NCI-H524 treated with DMSO at 0.1 percent for 48 hours (cell line): ENCODE results near the gene POLD2.

Experiments
- DNase-seq: peaks from one replicate; lab custom pipeline; 2025; lab: John Stamatoyannopoulos, UW

The POLD2 gene

DNA sequence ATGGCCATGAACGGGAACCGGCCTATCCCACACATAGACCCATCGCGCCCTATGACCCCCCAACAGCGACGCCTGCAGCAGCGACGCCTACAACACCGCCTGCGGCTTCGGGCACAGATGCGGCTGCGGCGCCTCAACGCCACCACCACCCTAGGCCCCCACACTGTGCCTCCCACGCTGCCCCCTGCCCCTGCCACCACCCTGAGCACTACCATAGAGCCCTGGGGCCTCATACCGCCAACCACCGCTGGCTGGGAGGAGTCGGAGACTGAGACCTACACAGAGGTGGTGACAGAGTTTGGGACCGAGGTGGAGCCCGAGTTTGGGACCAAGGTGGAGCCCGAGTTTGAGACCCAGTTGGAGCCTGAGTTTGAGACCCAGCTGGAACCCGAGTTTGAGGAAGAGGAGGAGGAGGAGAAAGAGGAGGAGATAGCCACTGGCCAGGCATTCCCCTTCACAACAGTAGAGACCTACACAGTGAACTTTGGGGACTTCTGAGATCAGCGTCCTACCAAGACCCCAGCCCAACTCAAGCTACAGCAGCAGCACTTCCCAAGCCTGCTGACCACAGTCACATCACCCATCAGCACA, 9.5 kb downstream of the POLD2 start:
- no peak for DNase-seq

DNA sequence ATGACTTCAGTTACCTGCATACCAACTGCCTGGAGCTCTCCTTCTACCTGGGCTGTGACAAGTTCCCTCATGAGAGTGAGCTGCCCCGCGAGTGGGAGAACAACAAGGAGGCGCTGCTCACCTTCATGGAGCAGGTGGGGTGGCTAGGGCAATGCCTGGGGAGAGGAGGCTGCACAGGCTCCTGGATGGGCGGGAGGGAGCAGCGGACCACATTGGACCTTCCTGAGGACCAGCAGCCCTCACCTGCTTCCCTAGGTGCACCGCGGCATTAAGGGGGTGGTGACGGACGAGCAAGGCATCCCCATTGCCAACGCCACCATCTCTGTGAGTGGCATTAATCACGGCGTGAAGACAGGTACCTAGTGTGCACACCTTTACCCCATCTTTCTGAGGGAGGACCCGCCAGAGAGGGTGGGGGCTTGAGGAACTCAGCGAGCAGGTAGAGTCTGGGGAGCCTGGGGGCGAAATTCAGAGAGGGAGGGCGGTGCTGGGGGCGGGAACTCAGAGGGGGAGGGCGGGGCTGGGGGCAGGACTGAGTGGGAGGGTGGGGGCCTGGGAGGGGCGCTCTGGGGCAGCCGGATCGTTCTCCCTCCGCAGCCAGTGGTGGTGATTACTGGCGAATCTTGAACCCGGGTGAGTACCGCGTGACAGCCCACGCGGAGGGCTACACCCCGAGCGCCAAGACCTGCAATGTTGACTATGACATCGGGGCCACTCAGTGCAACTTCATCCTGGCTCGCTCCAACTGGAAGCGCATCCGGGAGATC, 10.2 kb downstream of the POLD2 start:
- DNase-seq, result no peak

DNA sequence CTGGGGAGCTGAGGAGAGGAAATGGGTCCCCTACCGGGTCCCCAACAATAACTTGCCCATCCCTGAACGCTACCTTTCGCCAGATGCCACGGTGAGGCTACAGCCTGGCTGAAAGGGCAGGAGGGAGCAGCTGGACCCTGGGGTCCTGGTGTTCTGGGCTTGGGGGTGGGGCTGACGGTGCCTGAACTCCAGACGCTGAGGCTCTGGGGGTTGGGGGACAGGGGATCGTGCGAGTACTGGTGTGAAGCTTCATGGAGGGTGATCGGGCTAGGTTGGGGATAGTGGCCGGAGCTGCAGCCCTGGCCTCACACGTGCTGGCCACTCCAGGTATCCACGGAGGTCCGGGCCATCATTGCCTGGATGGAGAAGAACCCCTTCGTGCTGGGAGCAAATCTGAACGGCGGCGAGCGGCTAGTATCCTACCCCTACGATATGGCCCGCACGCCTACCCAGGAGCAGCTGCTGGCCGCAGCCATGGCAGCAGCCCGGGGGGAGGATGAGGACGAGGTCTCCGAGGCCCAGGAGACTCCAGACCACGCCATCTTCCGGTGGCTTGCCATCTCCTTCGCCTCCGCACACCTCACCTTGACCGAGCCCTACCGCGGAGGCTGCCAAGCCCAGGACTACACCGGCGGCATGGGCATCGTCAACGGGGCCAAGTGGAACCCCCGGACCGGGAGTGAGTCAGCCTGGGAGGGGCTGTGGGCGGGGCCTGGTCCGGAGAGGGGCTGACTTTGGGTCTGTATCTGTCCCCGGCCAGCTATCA, 10.9 kb downstream of the POLD2 start:
- DNase-seq, result no peak

DNA sequence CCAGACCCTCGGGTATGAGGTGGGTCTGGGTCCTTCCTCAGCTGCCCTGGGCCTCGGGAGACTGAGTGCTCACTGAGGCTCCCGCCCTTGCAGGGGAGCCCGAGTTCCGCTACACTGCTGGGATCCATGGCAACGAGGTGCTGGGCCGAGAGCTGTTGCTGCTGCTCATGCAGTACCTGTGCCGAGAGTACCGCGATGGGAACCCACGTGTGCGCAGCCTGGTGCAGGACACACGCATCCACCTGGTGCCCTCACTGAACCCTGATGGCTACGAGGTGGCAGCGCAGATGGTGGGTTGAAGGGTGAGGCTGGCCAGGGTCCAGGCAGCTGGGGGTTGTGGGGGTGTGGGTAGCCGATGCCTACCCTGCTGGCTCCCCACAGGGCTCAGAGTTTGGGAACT, 11.6 kb downstream of the POLD2 start:
- no peak for DNase-seq

DNA sequence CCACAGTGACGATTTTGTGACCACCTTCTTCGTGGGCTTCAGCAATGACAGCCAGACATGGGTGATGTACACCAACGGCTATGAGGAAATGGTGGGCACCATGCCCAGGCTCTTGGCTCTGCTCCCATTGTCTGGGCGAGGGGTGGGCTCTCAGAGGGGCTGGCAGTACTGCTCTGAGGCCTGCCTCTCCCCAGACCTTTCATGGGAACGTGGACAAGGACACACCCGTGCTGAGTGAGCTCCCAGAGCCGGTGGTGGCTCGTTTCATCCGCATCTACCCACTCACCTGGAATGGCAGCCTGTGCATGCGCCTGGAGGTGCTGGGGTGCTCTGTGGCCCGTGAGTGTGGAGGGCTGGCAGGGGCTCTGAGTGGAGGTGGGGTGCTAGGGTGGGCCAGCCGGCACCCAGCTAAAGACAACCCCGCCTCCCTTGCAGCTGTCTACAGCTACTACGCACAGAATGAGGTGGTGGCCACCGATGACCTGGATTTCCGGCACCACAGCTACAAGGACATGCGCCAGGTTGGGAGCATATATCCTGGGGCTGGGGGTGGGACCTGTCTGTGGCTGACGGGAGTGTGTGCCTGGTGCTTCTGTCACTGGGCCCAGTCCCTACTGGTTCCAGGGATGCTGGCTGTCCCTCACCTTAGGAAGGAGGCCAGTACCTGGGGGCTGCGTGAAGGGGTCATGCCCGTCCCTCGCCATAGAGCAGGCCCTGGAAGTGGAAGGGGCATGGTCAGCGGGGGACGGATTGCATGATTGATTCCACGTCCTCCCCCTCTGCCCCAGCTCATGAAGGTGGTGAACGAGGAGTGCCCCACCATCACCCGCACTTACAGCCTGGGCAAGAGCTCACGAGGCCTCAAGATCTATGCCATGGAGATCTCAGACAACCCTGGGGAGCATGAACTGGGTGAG, 12.4 kb downstream of the POLD2 start:
- DNase-seq, result no peak

DNA sequence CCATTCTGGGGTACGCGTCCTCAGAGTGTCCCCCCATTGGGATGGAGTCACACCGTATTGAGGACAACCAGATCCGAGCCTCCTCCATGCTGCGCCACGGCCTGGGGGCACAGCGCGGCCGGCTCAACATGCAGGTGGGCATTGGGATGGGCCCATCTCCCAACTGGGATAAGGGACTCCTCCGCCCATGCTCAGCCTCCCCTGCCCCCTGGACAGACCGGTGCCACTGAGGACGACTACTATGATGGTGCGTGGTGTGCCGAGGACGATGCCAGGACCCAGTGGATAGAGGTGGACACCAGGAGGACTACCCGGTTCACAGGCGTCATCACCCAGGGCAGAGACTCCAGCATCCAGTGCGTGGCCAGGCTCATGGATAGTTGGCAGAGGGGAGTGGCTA, 13.4 kb downstream of the POLD2 start:
- no peak for DNase-seq

DNA sequence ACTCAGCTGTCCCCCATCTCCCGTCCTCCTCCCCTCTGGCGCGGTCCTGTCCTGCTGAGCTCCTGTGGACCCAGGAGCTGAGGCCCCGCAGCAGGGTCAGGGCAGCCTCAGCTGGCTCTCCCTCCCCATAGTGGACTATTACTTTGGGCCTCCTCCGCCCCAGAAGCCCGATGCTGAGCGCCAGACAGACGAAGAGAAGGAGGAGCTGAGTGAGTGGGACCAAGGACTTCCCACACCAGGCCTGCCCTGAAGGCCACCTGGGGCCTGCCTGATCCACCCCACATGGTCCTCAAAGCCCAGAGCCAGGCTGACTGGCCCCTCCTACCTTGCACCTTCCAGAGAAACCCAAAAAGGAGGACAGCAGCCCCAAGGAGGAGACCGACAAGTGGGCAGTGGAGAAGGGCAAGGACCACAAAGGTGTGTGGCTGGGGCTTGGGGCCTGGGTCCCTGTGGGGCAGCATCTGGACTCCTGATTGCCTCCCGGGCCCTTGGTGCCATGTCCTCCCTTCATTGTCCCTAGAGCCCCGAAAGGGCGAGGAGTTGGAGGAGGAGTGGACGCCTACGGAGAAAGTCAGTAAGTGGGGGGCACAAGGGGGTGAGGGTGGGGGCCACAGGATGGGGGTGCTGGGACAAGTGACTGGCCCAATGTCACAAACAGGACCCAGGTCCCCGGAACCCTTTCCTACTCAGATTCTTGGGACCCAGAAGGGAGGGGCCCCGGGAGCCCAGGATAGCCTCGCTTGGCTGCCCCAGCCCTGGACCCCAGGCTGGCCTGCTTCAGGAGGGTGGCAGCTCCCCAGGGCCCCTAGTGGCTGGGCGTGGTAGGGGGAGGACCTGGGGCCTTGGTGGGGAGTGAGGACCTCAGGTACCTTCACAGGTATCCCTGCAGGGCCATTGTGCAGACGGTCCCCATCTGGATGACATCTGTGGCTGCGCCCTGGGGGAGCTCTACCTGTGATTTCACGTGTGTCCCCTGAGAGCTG, 14.3 kb downstream of the POLD2 start:
- DNase-seq, result no peak

DNA sequence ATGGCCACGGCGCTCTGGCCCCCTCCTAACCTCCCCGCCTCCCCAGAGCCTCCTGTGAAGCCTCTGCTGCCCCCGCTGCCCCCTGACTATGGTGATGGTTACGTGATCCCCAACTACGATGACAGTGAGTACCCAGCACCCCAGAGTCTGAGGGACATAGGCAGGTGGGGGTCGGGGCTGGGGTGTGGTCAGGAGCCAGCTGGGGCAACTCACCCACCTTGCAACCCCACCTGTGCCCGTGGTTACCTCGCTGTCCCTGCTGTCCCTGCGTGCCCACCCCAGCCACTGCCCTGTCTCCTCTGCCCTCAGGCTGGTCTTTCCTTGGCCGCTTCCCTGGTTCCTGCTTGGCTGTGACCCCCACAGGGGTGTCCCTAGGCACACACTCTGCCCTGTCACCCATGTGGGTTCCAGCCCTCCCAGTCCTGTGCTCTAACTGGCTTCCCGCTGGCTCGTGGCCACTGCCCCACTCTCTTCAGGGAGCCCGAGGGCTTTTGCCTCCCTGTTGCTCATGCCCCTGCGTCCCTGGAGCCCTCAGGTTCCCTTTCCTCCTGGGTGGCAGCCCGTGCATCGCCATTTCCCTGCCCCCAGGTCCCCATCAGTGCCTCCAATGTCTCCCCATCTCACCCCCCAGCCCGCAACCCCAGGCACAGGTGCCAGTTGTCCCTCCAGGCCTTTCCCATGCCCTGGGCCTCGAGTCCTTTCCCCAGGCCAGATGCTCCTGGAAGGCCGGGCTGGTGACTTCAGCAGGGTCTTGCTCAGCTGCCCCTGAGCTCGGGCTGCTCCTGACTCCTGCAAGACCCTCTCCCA, 15.2 kb downstream of the POLD2 start:
- no peak for DNase-seq

DNA sequence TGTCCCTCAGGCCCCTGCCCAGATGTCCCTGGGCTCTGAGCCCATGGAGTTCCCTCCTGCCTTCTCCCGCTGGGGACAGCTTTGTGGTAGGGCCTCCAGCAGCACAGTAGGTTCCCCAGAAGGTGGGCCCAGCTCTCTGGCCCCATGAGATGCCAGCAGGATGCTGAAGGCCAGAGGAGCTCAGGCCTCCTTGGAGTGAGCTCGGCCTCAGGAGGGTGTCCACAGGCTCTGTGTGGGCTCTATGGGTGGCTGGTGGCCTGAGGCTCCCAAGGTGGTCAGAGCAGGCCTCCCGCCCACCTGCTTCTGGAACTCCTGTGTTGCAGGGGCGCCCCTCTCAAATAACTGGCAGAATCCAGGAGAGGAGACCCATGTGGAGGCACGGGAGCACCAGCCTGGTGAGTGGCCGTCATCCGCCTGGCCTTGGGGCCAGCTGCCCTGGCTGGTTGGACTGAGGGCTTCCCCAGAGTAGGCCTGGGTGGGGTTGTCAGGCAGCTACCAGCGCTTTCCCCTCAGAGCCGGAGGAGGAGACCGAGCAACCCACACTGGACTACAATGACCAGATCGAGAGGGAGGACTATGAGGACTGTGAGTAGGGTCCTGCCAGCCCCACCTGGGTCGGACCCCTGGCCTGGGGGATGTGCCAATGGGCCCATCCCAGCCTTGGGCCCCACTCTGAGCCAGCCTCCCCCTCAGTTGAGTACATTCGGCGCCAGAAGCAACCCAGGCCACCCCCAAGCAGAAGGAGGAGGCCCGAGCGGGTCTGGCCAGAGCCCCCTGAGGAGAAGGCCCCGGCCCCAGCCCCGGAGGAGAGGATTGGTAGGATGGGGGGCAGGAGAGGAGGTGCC, 16.0 kb downstream of the POLD2 start:
- no peak for DNase-seq

DNA sequence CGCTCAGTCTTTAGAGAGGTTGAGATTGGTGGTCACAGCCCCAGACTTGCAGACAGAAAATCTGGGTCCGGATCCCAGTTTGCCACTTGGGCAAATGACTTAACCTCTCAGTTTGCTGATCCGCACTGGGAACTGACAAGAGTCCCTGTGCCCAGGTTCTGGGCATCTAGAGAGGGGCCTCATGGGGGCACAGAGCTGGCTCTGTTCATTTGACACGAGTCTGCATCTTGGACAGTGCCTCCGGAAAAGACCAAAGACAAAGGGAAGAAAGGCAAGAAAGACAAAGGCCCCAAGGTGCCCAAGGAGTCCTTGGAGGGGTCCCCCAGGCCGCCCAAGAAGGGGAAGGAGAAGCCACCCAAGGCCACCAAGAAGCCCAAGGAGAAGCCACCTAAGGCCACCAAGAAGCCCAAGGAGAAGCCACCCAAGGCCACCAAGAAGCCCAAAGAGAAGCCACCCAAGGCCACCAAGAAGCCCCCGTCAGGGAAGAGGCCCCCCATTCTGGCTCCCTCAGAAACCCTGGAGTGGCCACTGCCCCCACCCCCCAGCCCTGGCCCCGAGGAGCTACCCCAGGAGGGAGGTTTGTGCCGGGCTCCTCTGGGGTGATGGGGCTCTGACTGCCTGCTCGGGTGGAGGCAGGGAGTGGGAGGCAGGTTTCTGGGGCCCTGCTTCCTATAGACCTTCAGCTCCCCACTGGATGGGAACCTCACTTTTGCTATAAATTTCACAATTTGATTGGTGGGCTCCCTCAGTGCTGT, 16.9 kb downstream of the POLD2 start:
- no peak for DNase-seq

DNA sequence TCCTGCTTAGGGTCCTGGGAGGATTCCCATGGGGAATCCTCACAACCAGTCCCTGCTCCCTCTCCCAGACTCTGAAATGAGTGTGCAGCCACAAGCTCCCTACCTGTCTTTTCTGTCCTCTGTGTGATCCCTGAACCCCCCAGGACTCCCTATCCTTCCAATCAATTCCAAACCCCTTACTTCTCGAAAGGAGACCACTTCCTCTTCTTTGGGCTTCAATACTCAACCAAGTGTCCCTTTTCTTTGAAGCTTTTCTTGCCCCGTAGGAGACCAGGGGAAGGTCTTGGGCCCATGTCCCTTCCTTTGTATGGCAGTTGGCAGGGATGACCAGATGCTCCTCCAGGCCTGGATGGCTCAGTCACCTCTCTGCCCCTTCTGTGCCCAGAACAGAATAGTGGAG, 17.5 kb downstream of the POLD2 start:
- DNase-seq, result no peak

DNA sequence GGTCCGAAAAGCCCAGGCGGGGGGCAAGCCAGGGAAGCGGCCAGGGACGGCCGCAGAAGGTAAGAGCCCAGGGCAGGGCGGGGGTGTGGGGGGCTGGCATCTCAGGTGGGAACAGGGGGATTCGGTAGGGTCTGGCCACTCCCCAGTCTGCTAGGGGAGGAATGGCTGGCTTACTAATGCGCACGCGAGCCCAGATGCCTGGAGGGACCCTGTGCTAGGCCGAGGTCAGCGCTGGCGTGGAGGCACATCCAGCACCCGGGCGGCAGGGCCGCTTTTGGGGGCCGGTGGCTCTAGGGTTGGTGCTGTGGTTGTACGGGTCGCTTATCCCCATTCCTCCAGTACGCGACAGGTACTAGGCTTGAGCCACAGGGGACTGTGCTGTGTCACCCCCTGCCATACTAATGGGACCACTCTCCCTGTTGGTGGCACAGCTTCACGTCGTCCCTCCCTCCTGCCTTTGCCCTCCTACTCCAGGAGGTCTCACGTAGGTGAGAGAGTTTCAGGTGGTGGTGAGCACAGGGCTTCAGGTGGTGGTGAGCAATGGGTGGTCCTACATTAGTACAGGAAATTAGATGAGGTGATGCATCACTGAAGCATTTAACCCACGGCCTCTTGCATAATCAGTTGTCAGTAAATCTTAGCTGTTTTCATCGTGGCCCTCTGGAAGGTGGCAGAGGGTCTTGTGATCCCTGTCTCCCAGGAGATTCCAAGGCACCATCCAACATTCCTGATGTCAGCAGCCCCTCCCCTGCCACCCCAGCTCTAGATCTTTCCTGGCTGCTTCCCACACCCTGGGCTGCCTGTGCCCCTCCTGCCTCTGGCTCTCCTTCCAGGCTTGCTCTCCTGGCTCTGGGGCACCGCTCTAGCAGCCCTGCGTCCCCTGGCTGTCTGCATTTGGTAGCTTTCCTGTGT, 18.2 kb downstream of the POLD2 start:
- no peak for DNase-seq

DNA sequence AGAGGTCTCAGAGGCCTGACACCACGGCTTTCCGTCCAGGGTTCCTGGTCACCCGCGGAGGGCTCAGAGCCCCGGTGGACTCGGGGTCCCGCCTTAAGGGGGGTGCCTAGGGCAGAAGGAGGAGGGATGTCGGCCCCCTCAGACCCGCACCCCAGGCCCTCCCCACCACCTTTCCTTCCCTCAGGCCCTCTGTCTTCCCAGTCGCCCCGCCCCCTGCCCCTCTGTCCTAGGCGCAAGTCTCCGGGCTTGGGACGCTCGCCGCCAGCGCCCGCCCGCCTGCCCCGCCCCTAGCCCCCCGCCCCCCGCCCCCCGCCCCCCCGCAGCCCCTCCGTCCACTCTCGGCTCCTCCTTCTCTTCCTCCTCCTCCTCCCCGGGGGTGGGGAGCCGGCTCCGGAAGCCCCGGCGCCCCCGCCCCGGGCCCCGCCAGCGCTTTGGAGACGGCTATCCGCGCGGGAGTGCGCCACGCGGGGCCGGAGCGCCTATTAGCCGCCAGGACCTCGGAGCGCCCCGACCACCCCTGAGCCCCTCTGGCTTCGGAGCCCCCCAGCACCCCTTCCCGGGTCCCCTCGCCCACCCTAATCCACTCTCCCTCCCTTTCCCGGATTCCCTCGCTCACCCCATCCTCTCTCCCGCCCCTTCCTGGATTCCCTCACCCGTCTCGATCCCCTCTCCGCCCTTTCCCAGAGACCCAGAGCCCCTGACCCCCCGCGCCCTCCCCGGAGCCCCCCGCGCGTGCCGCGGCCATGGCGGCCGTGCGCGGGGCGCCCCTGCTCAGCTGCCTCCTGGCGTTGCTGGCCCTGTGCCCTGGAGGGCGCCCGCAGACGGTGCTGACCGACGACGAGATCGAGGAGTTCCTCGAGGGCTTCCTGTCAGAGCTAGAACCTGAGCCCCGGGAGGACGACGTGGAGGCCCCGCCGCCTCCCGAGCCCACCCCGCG, 19.2 kb downstream of the POLD2 start, which contains the start of gene AEBP1:
TSS of gene AEBP1 (plus strand) at position 423 of the 937 bp plus-strand sequence. CDS start at position 744, 321 bp downstream.
- DNase-seq, result no peak

DNA sequence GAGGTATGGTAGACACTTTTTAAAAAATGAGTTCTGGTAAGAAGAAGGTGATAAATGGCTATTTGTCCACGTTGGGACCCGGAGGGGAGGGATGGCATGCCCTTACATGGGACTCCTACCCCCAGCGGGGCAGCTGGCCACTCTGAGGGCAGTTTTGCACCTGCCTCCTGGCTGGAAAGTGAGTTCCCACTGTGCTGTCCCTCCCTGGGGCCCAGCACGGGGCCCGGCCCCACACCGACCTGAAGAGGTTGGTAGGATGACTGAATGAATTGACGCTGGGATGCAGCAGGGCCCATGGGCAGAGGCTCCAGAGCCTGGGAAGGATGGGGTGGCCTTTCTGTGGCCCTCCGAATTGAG, 19.8 kb downstream of the POLD2 start:
- no peak for DNase-seq

DNA sequence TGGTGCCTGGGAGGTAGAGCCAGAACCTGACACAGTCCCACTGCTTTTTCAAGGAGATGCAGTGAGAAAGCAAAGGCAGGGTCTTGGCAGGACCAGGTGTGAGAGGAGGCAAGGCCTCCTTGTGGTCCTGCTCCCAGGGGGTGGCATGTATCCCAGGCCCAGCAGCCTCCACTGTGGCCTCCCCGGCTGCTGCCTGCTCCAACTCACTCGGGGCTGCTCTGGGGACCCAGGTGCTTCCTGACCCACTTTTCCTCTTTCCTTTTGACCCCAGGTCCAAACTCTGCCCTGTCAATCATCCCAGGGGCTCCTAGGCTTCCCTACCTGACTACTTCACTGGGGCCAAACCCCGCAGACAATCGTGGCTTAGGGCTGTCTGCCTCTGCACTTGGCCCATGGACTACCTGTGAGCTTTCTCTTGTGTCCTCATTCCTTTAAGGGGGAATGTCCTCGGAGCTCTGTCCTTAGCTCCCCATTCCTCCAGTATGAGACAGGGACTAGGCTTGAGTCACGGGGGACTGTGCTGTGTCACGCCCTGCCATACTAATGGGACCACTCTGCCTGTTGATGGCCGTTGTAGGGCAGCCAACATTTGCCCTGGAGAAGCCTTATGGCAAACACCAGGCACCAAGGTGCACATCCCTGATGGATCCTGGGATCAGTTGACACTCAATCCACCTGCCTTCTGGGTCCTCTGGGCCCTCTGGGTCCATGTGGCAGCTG, 20.3 kb downstream of the POLD2 start:
- no peak for DNase-seq
